Glutamatergic neuron (in vitro differentiated cells): ENCODE results near the gene OR11A1. TPM values are rescaled to one million over a fixed set of nuclear protein-coding genes. Genes with fewer than 3 reads are reported as not detected.

ENCODE experiments used
- DNase-seq: peaks from one replicate; pipeline ENCODE4 v3.0.0; 2022
- H3K27ac Mint-ChIP-seq: one replicate; pipeline ENCODE4 v1.8.0; 2020; ENCODE audit warnings: mild to moderate bottlenecking, mixed read lengths, inconsistent platforms; ENCODE audit not compliant: unreplicated experiment
- H3K27me3 Mint-ChIP-seq: one replicate; pipeline ENCODE4 v1.8.0; 2020; ENCODE audit warnings: mild to moderate bottlenecking, moderate library complexity, mixed read lengths, inconsistent platforms; ENCODE audit not compliant: unreplicated experiment
- H3K36me3 Mint-ChIP-seq: one replicate; pipeline ENCODE4 v1.8.0; 2020; ENCODE audit warnings: mild to moderate bottlenecking, mixed read lengths, inconsistent platforms; ENCODE audit not compliant: unreplicated experiment
- H3K4me1 Mint-ChIP-seq: one replicate; pipeline ENCODE4 v1.8.0; 2020; ENCODE audit warnings: mild to moderate bottlenecking, low read depth, mixed read lengths, inconsistent platforms; ENCODE audit not compliant: unreplicated experiment
- H3K4me3 Mint-ChIP-seq: one replicate; pipeline ENCODE4 v1.8.0; 2020; ENCODE audit warnings: mild to moderate bottlenecking, mixed read lengths, inconsistent platforms; ENCODE audit not compliant: unreplicated experiment
- H3K9me3 Mint-ChIP-seq: one replicate; pipeline ENCODE4 v1.8.0; 2020; ENCODE audit warnings: mild to moderate bottlenecking, moderate library complexity, mixed read lengths, inconsistent platforms; ENCODE audit not compliant: unreplicated experiment
- total RNA-seq: library from RNA; stranded (reverse); fragmentation: NEBNext Ultra II Directional; extraction: Animal tissue kit (Norgen Biotek cat#: 25700); gene quantifications from one replicate; pipeline ENCODE4 v1.2.1, GENCODE V29; 2021; ENCODE audit not compliant: unreplicated experiment
- TF ChIP-seq, protein P1 (sequence below): fragments of 200-600 bp; sonication (generic); IDR thresholded peaks from one replicate; pipeline ENCODE4 v1.5.0; 2021; ENCODE audit not compliant: partially characterized antibody, unreplicated experiment

Gene OR11A1
- total RNA-seq, 1 donor from 2014 or later: not detected

DNA sequence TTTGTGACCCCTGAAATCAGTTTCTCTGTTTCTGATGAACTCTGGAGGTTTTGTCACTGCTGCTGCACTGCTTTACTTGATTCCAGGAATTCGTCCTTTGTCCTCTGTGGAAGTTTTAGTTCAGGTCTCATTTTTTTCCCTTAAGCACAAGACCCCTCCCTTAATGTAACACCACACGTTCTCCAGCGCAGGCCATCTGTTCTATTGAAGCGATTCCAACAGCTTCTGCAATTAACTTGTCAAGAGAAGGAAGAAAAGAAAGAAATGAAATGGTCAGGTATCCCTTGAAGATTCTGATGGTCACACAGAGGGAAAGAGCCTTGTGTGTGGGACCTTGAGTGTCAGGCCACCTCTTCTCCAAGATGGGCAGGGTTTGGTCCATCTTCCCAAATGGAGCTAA lies 38.7 kb upstream of the OR11A1 start:
- Mint-ChIP-seq H3K27ac (no peak overlapping the region), H3K4me3 (no peak overlapping the region), H3K36me3 (no peaks in the 10 kb centered on the region), H3K27me3 (peaks cover 2% of the 10 kb centered on the region), H3K4me1 (no peaks in the 10 kb centered on the region), H3K9me3 (peaks cover 1% of the 10 kb centered on the region)
- no peak for DNase-seq
- TF ChIP-seq, protein P1, sequence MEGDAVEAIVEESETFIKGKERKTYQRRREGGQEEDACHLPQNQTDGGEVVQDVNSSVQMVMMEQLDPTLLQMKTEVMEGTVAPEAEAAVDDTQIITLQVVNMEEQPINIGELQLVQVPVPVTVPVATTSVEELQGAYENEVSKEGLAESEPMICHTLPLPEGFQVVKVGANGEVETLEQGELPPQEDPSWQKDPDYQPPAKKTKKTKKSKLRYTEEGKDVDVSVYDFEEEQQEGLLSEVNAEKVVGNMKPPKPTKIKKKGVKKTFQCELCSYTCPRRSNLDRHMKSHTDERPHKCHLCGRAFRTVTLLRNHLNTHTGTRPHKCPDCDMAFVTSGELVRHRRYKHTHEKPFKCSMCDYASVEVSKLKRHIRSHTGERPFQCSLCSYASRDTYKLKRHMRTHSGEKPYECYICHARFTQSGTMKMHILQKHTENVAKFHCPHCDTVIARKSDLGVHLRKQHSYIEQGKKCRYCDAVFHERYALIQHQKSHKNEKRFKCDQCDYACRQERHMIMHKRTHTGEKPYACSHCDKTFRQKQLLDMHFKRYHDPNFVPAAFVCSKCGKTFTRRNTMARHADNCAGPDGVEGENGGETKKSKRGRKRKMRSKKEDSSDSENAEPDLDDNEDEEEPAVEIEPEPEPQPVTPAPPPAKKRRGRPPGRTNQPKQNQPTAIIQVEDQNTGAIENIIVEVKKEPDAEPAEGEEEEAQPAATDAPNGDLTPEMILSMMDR: no peak

DNA sequence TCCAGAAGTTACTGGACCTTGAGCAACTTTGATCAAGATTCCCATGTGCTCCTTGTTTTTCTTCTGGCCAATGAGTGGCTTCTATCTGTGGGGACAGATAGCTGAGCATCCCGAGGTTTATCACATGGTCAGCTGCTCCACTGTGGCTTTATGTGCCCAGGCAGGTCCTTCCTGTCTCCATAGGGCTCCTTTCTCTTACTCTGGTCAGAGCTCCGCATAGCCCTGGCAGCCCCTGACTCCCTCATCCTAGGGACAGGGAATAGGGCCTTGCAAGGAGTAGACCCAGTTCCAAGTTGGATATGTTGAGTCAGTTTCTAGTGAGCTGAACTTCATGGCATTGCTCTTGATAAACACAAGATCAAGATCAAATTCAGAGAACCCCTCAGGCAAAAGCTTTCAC lies 37.3 kb upstream of the OR11A1 start:
- Mint-ChIP-seq H3K4me3 (no peak overlapping the region), H3K9me3 (peaks cover 1% of the 10 kb centered on the region), H3K27ac (no peak overlapping the region), H3K27me3 (peaks cover 2% of the 10 kb centered on the region), H3K4me1 (no peaks in the 10 kb centered on the region), H3K36me3 (no peaks in the 10 kb centered on the region)
- DNase-seq: no peak
- TF ChIP-seq, protein P1: no peak

DNA sequence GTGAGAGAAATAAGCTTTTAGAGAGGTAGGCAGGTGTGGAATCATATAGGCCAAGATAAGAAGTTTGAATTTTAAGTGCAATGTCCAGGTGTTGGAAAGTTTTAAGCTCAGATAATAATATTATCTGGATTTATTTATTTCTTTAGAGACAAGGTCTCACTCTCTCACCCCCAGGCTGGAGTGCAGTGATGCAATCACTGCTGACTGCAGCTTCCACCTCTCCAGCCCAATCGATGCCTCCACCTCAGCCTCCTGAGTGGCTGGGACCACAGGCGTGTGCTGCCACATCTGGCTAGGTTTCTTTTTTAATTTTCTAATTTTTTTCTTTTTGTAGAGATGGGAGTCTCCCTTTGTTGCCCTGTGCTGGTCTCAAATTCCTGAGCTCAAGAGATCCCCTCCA lies 36.4 kb upstream of the OR11A1 start:
- peaks cover 2% of the 10 kb centered on the region for H3K27me3 Mint-ChIP-seq
- H3K27ac Mint-ChIP-seq: no peak overlapping the region
- DNase-seq: no peak
- TF ChIP-seq, protein P1: no peak
- H3K36me3 Mint-ChIP-seq: no peaks in the 10 kb centered on the region
- H3K4me1 Mint-ChIP-seq: no peaks in the 10 kb centered on the region
- H3K9me3 Mint-ChIP-seq: peaks cover 1% of the 10 kb centered on the region
- no peak overlapping the region for H3K4me3 Mint-ChIP-seq

DNA sequence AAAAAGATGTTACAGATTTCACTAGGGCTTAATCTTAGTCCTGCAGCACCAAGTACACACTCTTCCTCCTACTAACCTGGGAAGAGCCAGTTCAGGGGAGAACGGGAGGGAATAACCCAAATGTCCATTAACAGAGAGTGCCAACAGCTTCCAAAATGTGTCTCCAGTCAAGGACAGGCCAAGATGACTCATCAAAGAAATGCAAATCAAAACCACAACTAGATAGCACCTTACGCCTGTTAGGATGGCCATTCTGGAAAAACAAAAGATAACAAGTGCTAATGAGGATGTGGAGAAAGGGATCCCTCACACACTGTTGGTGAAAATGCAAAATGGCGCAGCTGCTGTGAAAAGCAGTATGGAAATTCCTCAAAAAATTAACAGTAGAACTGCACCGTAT lies 34.7 kb upstream of the OR11A1 start:
- Mint-ChIP-seq H3K4me1 (no peaks in the 10 kb centered on the region), H3K9me3 (no peaks in the 10 kb centered on the region), H3K4me3 (no peak overlapping the region), H3K27me3 (peaks cover 2% of the 10 kb centered on the region), H3K36me3 (no peaks in the 10 kb centered on the region), H3K27ac (no peak overlapping the region)
- TF ChIP-seq, protein P1: no peak
- no peak for DNase-seq

DNA sequence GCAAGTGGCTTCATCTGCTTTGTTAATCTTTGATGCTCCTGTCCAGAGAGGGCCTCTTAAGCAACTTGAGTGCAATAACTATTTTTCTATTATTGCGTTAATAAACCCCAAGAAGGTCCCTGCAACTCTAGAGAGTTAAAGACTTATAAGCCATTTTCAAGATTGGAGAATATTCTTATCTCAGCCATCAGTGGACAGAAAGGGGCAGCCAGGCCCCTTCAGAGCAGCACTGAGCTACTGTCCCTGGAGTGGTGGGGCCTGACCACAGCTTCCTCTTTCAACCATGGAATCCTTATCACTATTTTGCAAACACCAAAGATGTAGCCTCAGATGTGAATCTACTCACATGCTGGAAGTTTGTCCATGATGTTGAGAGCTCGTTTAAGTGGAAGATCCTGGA lies 33.7 kb upstream of the OR11A1 start:
- TF ChIP-seq, protein P1: no peak
- H3K36me3 Mint-ChIP-seq: no peaks in the 10 kb centered on the region
- no peak for DNase-seq
- no peaks in the 10 kb centered on the region for H3K9me3 Mint-ChIP-seq
- no peak overlapping the region for H3K4me3 Mint-ChIP-seq
- peaks cover 2% of the 10 kb centered on the region for H3K27me3 Mint-ChIP-seq
- no peak overlapping the region for H3K27ac Mint-ChIP-seq
- H3K4me1 Mint-ChIP-seq: no peaks in the 10 kb centered on the region
